Duodenal mucosa (tissue), 2 donors: Measurements from ENCODE around the gene AGFG2.
"Not testable (repeated sequence)": the region's sequence is repeated elsewhere in the genome, so short reads cannot be mapped to it uniquely, and the experiment has no call there.

Experiments used
- H3K27ac ChIP-seq: one replicate; pipeline ENCODE4 v1.7.0; 2013; ENCODE audit warnings: low read depth, low read length
- H3K27me3 ChIP-seq, 2 donors: one replicate each; pipeline ENCODE4 v1.7.0; 2013; ENCODE audit warnings: low read length in 2 of 2, control low read depth in 1 of 2; ENCODE audit not compliant: insufficient read depth in 2 of 2, control insufficient read depth in 1 of 2
- H3K36me3 ChIP-seq, 2 donors: one replicate each; pipeline ENCODE4 v1.7.0; 2013; ENCODE audit warnings: low read length in 2 of 2, control low read depth in 1 of 2; ENCODE audit not compliant: insufficient read depth in 2 of 2, control insufficient read depth in 1 of 2
- H3K4me1 ChIP-seq, 2 donors: one replicate each; pipeline ENCODE4 v1.7.0; 2013; ENCODE audit warnings: low read length in 2 of 2, control low read depth in 1 of 2; ENCODE audit not compliant: insufficient read depth in 2 of 2, control insufficient read depth in 1 of 2
- H3K4me3 ChIP-seq, 2 donors: one replicate each; pipeline ENCODE4 v1.7.0; 2013; ENCODE audit warnings: low read length in 2 of 2, low read depth in 1 of 2
- H3K9ac ChIP-seq, 2 donors: one replicate each; pipeline ENCODE4 v1.7.0; 2013; ENCODE audit warnings: low read length in 2 of 2, low read depth in 1 of 2
- H3K9me3 ChIP-seq, 2 donors: one replicate each; pipeline ENCODE4 v1.7.0; 2013; ENCODE audit warnings: low read length in 2 of 2, control low read depth in 1 of 2; ENCODE audit not compliant: control insufficient read depth in 1 of 2

Gene AGFG2

DNA sequence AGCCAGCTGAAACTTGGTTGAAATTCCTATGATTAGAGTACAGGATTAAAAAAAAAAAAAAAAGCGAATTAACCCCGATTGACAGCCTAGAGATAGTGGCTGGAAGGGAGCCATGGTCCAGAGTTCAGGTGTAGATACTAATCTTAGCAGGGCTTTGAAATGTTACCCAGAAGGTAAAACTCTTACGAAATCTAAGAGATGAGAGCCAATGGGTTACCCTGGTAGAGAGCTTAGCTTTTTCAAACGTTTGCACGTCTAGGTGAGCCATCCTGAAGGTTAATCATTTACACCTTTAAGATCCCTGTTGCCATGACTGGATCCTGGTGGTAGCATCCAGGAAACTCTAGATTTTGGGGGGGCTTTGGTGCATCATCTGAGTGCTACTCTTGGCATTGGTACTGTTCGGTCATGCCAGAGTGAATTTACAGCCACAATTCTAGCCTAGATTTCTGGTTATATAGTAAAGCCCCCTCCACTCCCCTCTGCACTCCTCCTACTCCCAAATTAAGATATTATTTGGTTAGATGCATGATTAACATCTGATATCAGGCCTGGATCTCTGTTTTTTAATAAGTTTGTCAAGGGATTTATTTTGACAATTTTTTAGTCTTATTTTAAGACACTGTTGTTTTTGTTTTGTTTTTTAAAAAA is 1.2 kb downstream of the AGFG2 start:
- H3K4me3 ChIP-seq, result peak overlapping the region; percentile 82 to 92
- H3K4me1 ChIP-seq, result peaks cover 38 to 53% of the 10 kb centered on the region in 2 donors
- H3K9ac ChIP-seq, result peak overlapping the region; percentile 66
- no peaks in the 10 kb centered on the region for H3K36me3 ChIP-seq
- H3K27ac ChIP-seq, result no peak overlapping the region
- no peaks in the 10 kb centered on the region for H3K27me3 ChIP-seq
- H3K9me3 ChIP-seq, result no peaks in the 10 kb centered on the region

DNA sequence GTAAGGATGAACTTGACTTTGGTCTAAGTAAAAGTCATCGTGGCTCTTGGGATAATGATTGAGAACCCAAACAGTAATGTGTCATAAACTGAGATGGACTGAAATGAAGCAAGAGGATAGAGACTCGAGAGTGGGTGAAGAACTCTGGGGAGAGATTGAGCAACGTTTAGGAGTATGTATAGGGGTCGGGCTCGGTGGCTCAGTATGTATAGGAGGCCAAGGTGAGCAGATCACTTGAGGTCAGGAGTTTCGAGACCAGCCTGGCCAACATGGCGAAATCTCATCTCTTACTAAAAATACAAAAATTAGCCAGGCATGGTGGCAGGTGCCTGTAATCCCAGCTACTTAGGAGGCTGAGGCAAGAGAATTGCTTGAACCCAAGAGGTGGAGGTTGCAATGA is 2.3 kb downstream of the AGFG2 start:
- H3K4me1 ChIP-seq, result peaks cover 49 to 64% of the 10 kb centered on the region in 2 donors
- not testable (repeated sequence) for H3K9ac ChIP-seq, H3K4me3 ChIP-seq, H3K36me3 ChIP-seq, H3K9me3 ChIP-seq, H3K27ac ChIP-seq, H3K27me3 ChIP-seq

DNA sequence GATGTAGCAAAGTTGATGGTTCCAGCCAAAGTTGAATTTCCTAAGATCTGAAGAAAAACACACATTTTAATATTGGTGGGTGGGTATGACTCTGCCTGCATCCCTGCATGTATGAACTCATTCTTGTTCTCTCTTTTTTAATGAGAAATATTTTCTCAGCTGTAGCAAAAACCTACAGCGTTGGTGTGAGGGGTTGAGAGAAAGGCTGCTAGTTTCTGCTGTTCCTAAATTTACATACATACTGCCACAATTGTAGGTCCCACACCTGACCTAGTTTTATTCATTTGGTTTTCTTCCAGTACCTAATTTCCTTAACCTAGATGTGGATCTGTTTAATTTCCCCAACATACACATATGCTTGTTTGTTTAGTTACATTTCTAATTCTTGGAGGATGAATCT is 4.6 kb downstream of the AGFG2 start:
- peaks cover 61 to 79% of the 10 kb centered on the region in 2 donors for H3K4me1 ChIP-seq

DNA sequence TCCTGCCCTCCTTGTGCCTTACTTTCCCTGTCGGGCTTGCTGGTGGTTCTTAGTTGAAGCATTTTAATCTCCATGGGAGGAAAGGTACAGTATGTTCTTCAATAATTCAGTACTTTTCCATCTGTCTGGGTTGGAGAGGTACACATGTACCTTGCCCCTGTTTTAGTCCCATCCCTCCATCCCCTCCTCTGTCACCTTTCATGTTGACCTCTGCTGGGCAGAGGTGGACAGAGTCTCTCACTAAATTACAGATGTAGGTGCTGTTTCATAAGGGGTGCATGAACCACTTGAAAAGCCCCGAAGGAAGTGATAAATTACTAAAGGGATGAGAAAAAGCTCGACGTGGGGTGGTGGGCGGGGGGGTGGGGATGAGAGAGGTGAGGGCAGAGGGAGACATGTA is 5.4 kb downstream of the AGFG2 start:
- peaks cover 60 to 79% of the 10 kb centered on the region in 2 donors for H3K4me1 ChIP-seq
- H3K27me3 ChIP-seq, result no peaks in the 10 kb centered on the region
- H3K9ac ChIP-seq, result peak overlapping the region in 1 of 2 donors; percentile 27

More for the DNA sequence above, 4.6 kb downstream of the AGFG2 start:
- Histone ChIP-seq H3K9me3 (no peaks in the 10 kb centered on the region), H3K4me3 (no peak overlapping the region), H3K27me3 (no peaks in the 10 kb centered on the region), H3K9ac (peak overlapping the region in 1 of 2 donors; percentile 36), H3K36me3 (peaks cover 0 to 1% of the 10 kb centered on the region in 2 donors), H3K27ac (no peak overlapping the region)

DNA sequence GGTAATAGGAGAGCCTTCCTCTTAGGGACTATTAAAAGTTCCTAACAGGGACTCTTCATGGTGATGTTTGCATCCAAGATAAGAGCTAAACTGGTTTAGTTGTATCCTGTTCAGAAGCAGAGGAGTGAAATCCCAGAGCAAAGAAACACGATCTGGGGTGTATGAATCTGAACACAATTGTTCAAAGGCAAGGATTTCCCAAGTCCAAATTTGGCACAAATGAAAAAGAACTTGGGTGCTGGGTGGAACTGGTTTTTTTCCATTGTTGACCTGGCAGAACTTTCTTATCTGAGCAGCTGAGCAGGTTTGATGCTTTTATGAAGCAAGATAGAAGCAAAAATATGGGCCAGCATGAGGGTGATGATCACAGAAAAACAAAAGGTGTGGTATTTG is 6.0 kb downstream of the AGFG2 start:
- peak overlapping the region; percentile 62 for H3K27ac ChIP-seq
- peaks cover 57 to 77% of the 10 kb centered on the region in 2 donors for H3K4me1 ChIP-seq
- H3K36me3 ChIP-seq, result peaks cover 0 to 7% of the 10 kb centered on the region in 2 donors
- H3K4me3 ChIP-seq, result peak overlapping the region in 1 of 2 donors; percentile 40
- peak overlapping the region; percentile 27 to 48 for H3K9ac ChIP-seq
- H3K9me3 ChIP-seq, result no peaks in the 10 kb centered on the region
- no peaks in the 10 kb centered on the region for H3K27me3 ChIP-seq

More for the DNA sequence above, 5.4 kb downstream of the AGFG2 start:
- H3K9me3 ChIP-seq, result no peaks in the 10 kb centered on the region
- H3K4me3 ChIP-seq, result no peak overlapping the region
- H3K27ac ChIP-seq, result peak overlapping the region; percentile 62
- peaks cover 0 to 7% of the 10 kb centered on the region in 2 donors for H3K36me3 ChIP-seq

DNA sequence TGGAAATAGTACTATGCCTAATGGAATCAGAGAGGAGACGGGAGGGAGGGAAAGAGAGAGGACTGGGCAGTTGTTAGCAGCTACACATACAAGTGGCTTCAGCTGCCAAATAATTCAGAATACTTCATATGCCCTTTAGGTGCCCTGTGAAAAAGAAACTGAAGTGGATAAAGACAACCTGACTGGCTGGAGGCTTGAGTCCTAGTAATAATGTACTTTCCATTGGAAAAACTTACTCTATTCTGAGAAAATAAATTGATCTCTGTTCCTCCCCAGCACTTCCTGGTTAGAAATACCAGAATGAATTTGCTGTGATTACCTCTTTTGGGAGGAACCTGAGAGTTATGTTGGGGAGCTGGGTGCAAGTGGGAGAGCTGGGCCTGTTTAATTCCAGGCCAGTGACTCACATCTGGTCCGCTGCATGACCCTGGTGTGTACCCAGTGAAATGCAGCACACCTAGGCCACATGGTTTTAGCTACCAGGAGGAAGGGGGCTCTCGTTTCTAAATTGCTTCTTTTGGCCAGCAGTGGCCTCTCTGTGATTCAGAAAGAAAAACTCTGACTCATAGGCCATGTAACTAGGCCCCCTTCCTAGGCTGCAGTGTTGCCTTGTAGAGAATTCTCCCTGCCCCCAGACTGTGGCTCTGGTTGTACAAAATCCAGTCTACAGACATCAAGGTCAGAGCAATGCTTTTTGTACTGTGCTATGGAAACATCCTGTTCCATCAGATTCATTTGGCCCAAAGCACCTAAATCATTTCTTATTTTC is 6.5 kb downstream of the AGFG2 start:
- H3K27ac ChIP-seq, result peak overlapping the region; percentile 62
- peaks cover 51 to 71% of the 10 kb centered on the region in 2 donors for H3K4me1 ChIP-seq
- peak overlapping the region; percentile 19 to 40 for H3K4me3 ChIP-seq
- H3K27me3 ChIP-seq, result no peaks in the 10 kb centered on the region
- H3K9me3 ChIP-seq, result no peaks in the 10 kb centered on the region
- peak overlapping the region; percentile 27 to 48 for H3K9ac ChIP-seq
- peaks cover 3 to 11% of the 10 kb centered on the region in 2 donors for H3K36me3 ChIP-seq

DNA sequence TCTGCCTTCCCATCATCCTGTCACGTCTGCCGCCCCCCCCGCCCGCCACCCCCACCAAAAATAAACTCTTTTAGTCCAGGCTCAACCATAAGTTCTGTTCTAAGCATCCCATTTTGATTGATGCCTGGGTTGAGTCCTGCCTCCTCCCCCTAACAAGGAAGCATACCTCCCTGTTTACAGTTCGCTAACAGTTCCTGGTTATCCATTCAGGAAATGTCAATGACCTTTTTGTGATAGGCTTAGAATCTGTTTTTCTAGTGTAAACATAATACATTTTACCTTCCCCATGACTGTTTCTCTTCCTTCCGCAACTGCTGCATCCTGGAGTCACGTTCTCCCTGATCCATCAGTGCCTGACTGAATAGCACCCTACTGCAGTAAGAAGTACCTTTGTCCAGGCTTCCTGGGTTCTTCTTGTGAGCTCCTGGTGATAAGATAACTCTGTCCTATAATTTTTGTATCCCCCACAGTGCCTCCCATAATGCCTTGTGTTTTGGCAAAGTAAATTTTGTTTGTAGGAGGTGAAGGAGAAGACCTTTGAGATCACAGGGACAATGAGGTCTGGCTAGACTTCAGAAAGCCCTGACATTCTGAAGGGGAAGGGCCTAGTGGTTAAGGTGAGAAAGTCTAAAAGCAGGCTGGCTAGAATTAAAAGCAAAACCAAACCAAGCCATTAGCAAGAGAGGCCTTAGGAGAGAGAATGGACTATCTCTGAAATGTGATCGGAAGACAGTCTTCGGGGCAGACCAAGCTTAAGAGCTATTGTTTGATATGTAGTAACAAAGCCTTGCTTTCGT is 7.3 kb downstream of the AGFG2 start:
- Histone ChIP-seq H3K4me3 (peak overlapping the region; percentile 40), H3K9ac (peak overlapping the region; percentile 30 to 33), H3K4me1 (peaks cover 46 to 65% of the 10 kb centered on the region in 2 donors), H3K27me3 (no peaks in the 10 kb centered on the region), H3K36me3 (peaks cover 4 to 13% of the 10 kb centered on the region in 2 donors), H3K27ac (peak overlapping the region; percentile 62), H3K9me3 (no peaks in the 10 kb centered on the region)

DNA sequence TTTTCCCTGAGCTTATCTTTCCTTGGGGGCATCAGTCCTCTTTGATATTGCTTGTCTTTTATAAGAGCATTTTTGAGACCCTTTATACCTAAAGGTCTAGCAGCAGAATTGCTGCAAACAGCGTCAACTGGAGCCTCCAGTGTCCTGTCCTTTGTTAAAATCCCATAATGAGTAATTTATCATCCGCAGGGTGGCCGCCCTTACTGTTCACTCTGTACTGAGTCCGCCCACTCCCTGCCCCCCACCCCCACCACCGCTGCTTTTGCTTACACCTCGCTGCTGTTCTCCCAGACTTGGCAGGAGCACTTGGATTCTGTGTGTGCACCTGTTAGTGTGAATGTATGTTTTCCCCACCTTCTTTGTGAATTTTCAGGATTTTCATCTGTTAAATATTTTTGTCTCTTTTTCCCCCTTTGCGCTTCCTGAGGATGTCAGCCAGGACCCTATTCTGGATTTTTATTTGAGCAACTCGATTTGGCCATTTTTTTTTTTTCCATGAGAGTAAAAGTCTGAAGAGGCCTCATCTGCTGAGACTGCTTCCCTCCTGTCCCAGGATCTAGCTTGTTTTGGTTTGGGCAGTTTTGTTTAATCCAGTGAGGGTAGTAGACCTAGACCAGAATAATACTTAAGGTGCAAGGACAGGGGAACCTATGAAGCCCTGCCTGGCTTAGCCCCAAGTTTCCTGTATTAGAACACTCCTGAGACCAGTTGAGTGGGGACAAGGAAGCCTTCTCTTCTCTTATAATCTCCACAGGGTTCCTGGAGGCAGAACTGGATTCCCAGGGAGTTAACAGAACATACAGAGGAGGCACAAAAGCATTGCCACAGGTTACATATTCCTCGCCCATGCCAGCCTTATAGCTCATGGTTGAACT is 8.2 kb downstream of the AGFG2 start:
- peak overlapping the region; percentile 40 for H3K4me3 ChIP-seq
- peaks cover 5 to 13% of the 10 kb centered on the region in 2 donors for H3K36me3 ChIP-seq
- H3K4me1 ChIP-seq, result peaks cover 45 to 57% of the 10 kb centered on the region in 2 donors
- H3K9ac ChIP-seq, result peak overlapping the region; percentile 30 to 33
- H3K9me3 ChIP-seq, result no peaks in the 10 kb centered on the region
- H3K27ac ChIP-seq, result peak overlapping the region; percentile 62
- H3K27me3 ChIP-seq, result no peaks in the 10 kb centered on the region

DNA sequence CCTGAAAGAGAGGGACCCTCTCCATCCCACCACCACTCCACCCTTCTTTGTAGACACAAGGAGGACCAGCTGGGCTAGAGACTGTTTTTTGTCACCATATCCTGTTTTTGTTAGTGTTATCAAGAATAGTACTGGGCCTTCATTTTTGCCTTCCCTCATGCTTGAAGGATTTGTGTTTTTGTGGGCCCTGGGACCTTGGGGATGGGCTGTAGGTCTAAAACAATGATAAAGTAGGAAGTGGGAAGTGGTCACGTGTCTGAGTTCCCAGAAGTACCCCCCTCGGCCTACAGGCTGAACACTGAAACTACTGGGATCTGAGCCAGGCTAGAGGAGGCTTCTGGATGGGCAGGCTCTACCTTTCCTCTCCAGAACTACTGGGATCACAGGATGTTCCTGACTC is 8.9 kb downstream of the AGFG2 start:
- Histone ChIP-seq H3K36me3 (peaks cover 9 to 20% of the 10 kb centered on the region in 2 donors), H3K27ac (peak overlapping the region; percentile 62), H3K4me1 (peaks cover 40 to 50% of the 10 kb centered on the region in 2 donors), H3K27me3 (no peaks in the 10 kb centered on the region), H3K4me3 (peak overlapping the region in 1 of 2 donors; percentile 40), H3K9ac (peak overlapping the region in 1 of 2 donors; percentile 30), H3K9me3 (no peaks in the 10 kb centered on the region)
